Lower lobe of right lung (tissue), 2 donors: ENCODE results near the gene TNNC1. TPM values are rescaled to one million over a fixed set of nuclear protein-coding genes. Genes with fewer than 3 reads are reported as not detected.

Experiments used
- ATAC-seq, 2 donors: fragments of 200-7000 bp; cut with Tn5 transposase; one replicate each; pipeline ENCODE4 v1.9.1; 2020 to 2022; ENCODE audit warnings: mild to moderate bottlenecking in 2 of 2, moderate library complexity in 2 of 2
- DNase-seq: peaks from one replicate; pipeline ENCODE4 v3.0.0-alpha.2; 2020
- H3K27ac ChIP-seq: fragments of 200-600 bp; one replicate; pipeline ENCODE4 v1.8.0; 2022
- H3K27me3 ChIP-seq: fragments of 200-600 bp; one replicate; pipeline ENCODE4 v1.8.0; 2022; ENCODE audit warnings: low read depth
- H3K36me3 ChIP-seq: fragments of 200-600 bp; one replicate; pipeline ENCODE4 v1.8.0; 2022; ENCODE audit warnings: mild to moderate bottlenecking
- H3K4me1 ChIP-seq: fragments of 200-600 bp; one replicate; pipeline ENCODE4 v1.8.0; 2022
- H3K4me3 ChIP-seq: fragments of 200-600 bp; one replicate; pipeline ENCODE4 v1.8.0; 2022; ENCODE audit warnings: mild to moderate bottlenecking
- H3K9me3 ChIP-seq: fragments of 200-600 bp; one replicate; pipeline ENCODE4 v1.8.0; 2022
- intact Hi-C: fragments of 100-400 bp; cut with DNase I; formaldehyde crosslinking; loops from one replicate; pipeline ENCODE4 v1.11.0; 2022
- total RNA-seq: library from RNA; stranded (reverse); fragmentation: NEBNext Ultra II Directional; extraction: Animal tissue kit (Norgen Biotek cat#: 25700); gene quantifications from one replicate; pipeline ENCODE4 v1.2.1, GENCODE V29; 2021
- TF ChIP-seq, protein P1 (sequence below): fragments of 200-600 bp; IDR thresholded peaks from one replicate; pipeline ENCODE4 v1.8.0; 2022; ENCODE audit warnings: antibody characterized with exemption, mild to moderate bottlenecking
- donor health status: DM: no; HTN: yes; CAD: no; lungs with severe emphysema.

TNNC1 gene
- total RNA-seq, 1 donor from 2014 or later, result 44.0 TPM

GRCh38 chr3:52473026-52473425 lies 19.2 kb upstream of the TNNC1 start:
- ATAC-seq (no peak), DNase-seq (no peak)
- Histone ChIP-seq H3K27me3 (no peaks in the 10 kb centered on the region), H3K9me3 (no peaks in the 10 kb centered on the region), H3K27ac (peak overlapping the region; percentile 8), H3K4me1 (peaks cover 54% of the 10 kb centered on the region), H3K4me3 (no peak overlapping the region), H3K36me3 (peaks cover 84% of the 10 kb centered on the region)
- TF ChIP-seq, protein P1, sequence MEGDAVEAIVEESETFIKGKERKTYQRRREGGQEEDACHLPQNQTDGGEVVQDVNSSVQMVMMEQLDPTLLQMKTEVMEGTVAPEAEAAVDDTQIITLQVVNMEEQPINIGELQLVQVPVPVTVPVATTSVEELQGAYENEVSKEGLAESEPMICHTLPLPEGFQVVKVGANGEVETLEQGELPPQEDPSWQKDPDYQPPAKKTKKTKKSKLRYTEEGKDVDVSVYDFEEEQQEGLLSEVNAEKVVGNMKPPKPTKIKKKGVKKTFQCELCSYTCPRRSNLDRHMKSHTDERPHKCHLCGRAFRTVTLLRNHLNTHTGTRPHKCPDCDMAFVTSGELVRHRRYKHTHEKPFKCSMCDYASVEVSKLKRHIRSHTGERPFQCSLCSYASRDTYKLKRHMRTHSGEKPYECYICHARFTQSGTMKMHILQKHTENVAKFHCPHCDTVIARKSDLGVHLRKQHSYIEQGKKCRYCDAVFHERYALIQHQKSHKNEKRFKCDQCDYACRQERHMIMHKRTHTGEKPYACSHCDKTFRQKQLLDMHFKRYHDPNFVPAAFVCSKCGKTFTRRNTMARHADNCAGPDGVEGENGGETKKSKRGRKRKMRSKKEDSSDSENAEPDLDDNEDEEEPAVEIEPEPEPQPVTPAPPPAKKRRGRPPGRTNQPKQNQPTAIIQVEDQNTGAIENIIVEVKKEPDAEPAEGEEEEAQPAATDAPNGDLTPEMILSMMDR, result no peak
- intact Hi-C loops, result no loop called here

- ATAC-seq (no peak), DNase-seq (no peak)
- TF ChIP-seq, protein P1, result no peak
- H3K27ac ChIP-seq, result peak overlapping the region; percentile 8
- intact Hi-C loops, result no loop called here
- H3K4me1 ChIP-seq, result peaks cover 55% of the 10 kb centered on the region
- peaks cover 82% of the 10 kb centered on the region for H3K36me3 ChIP-seq
- no peak overlapping the region for H3K4me3 ChIP-seq
- no peaks in the 10 kb centered on the region for H3K27me3 ChIP-seq
- H3K9me3 ChIP-seq, result no peaks in the 10 kb centered on the region
These were observed 18.6 kb upstream of the TNNC1 start for GRCh38 chr3:52472239-52473000.

GRCh38 chr3:52471371-52472238 lies 17.8 kb upstream of the TNNC1 start:
- Histone ChIP-seq H3K36me3 (peaks cover 74% of the 10 kb centered on the region), H3K27me3 (no peaks in the 10 kb centered on the region), H3K27ac (no peak overlapping the region), H3K9me3 (no peaks in the 10 kb centered on the region), H3K4me1 (peaks cover 55% of the 10 kb centered on the region), H3K4me3 (no peak overlapping the region)
- ATAC-seq (peak; percentile 84 to 87), DNase-seq (peak; percentile 82)
- intact Hi-C loops, result no loop called here
- TF ChIP-seq, protein P1, result peak; percentile 83

DNA sequence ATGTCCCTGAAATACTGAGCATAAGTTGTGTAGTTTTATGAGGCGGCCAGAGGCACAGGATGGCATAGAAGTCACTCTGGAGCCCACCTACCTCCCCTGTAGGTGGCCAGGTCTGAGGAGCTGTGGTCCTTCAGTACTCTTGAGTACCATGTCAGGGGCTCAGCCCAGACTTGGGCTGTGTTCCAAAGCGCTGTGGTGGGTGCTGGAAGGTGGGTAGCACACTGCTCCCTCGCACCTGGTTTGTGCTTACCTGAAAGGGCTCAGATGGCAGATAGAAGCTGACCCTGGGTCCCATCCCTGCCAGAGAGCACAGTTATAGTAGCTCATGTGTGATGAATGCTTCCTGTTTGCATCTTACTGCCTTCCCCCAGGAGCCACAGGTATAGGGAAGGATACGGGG lies 17.1 kb upstream of the TNNC1 start:
- H3K4me3 ChIP-seq, result no peak overlapping the region
- no peaks in the 10 kb centered on the region for H3K9me3 ChIP-seq
- DNase-seq, result no peak
- H3K36me3 ChIP-seq, result peaks cover 70% of the 10 kb centered on the region
- H3K27me3 ChIP-seq, result no peaks in the 10 kb centered on the region
- H3K4me1 ChIP-seq, result peaks cover 48% of the 10 kb centered on the region
- intact Hi-C loops, result no loop called here
- peak overlapping the region; percentile 21 for H3K27ac ChIP-seq
- ATAC-seq, result no peak
- TF ChIP-seq, protein P1, result no peak

DNA sequence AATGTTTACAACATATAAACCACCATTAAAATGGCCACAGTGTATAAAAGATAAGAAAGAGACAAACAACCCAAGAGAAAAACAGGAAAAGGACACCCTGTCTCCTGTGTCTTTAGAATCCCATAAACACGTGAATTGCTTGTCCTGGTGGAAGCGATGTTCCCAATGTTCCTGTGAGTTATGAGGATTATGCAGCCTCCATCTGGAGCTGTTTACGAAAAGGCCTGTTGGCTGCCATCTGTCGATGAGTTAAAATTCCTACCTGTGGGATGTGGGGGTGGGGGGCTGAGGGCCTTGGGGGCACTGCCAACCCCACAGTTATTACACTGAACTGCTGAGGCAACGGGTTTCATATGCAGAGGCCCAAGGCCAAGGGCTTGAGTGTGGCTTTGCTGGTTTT lies 15.2 kb upstream of the TNNC1 start:
- intact Hi-C loops, result no loop called here
- peaks cover 39% of the 10 kb centered on the region for H3K4me1 ChIP-seq
- no peak for DNase-seq
- TF ChIP-seq, protein P1, result no peak
- no peak overlapping the region for H3K4me3 ChIP-seq
- no peaks in the 10 kb centered on the region for H3K9me3 ChIP-seq
- ATAC-seq, result no peak
- no peaks in the 10 kb centered on the region for H3K27me3 ChIP-seq
- H3K36me3 ChIP-seq, result peaks cover 70% of the 10 kb centered on the region
- no peak overlapping the region for H3K27ac ChIP-seq
